ENCODE measurements around the gene POLR1D.

The POLR1D gene

DNA sequence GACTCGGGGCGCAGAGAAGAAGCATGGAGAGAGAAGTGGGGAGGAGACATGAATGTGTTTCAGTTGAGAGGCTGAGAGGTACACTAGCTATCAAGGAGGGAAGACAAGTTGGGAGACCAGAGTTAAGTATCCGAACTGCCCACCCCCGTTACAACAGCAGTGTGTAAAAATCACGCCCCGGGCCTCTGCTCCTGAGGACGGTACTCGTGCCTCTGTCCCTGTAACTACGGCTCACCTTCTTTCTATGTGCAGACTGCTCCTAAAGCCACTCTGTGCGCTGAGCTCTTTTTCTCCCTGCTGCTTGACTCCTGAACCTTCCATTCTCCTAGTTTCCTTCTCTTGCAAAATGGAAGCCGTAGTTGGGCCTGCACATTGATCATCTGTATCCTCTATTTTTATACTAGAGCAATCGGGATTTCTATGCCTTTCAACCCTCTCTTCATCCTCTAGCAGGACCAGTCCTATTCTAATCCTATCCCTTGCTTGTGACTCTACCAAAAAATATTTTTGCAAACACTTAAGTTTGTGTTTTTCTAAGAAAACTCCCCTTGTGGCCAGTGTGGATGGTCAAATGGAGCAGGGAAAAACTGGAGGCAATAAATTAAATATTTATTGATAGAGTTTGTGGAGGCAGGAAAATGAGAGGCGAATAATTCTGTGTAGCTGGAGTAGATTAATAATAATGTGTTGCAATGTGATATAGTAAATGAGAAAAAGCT lies 569 bp downstream of the POLR1D start:
- DNase-seq (ENCODE audit: low read depth): no peak
- peak overlapping the region; percentile 99 for H3K4me3 ChIP-seq (ENCODE audit: low read depth, low read length)
- TF ChIP-seq, protein P1, sequence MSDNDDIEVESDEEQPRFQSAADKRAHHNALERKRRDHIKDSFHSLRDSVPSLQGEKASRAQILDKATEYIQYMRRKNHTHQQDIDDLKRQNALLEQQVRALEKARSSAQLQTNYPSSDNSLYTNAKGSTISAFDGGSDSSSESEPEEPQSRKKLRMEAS (IDR thresholded peaks at IDR 0.05; ENCODE audit: low read depth, low read length): no peak
- no peak; the same call in 1 of the 2 replicates for TF ChIP-seq MYC (IDR thresholded peaks at IDR 0.05; ENCODE audit: low read depth, low read length)
- TF ChIP-seq, protein P2, sequence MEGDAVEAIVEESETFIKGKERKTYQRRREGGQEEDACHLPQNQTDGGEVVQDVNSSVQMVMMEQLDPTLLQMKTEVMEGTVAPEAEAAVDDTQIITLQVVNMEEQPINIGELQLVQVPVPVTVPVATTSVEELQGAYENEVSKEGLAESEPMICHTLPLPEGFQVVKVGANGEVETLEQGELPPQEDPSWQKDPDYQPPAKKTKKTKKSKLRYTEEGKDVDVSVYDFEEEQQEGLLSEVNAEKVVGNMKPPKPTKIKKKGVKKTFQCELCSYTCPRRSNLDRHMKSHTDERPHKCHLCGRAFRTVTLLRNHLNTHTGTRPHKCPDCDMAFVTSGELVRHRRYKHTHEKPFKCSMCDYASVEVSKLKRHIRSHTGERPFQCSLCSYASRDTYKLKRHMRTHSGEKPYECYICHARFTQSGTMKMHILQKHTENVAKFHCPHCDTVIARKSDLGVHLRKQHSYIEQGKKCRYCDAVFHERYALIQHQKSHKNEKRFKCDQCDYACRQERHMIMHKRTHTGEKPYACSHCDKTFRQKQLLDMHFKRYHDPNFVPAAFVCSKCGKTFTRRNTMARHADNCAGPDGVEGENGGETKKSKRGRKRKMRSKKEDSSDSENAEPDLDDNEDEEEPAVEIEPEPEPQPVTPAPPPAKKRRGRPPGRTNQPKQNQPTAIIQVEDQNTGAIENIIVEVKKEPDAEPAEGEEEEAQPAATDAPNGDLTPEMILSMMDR (IDR thresholded peaks at IDR 0.05; ENCODE audit: low read depth, low read length): no peak
- no peak for TF ChIP-seq POLR2A (IDR thresholded peaks at IDR 0.05; ENCODE audit: extremely low read depth, insufficient read length)

DNA sequence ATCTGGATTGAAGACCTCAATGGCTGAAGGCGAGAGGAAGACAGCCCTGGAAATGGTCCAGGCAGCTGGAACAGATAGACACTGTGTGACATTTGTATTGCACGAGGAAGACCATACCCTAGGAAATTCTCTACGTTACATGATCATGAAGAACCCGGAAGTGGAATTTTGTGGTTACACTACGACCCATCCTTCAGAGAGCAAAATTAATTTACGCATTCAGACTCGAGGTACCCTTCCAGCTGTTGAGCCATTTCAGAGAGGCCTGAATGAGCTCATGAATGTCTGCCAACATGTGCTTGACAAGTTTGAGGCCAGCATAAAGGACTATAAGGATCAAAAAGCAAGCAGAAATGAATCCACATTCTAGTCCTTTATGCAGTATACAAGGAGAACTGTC lies 1.2 kb downstream of the POLR1D start:
- peak; percentile 20 for DNase-seq (ENCODE audit: low read depth)
- peak overlapping the region; percentile 99 for H3K4me3 ChIP-seq (ENCODE audit: low read depth, low read length)
- TF ChIP-seq MYC (IDR thresholded peaks at IDR 0.05; ENCODE audit: low read depth, low read length): no peak
- TF ChIP-seq, protein P2 (IDR thresholded peaks at IDR 0.05; ENCODE audit: low read depth, low read length): no peak
- TF ChIP-seq, protein P1 (IDR thresholded peaks at IDR 0.05; ENCODE audit: low read depth, low read length): peak; percentile 30; the same call in 1 of the 2 replicates
- TF ChIP-seq POLR2A (IDR thresholded peaks at IDR 0.05; ENCODE audit: extremely low read depth, insufficient read length): no peak

DNA sequence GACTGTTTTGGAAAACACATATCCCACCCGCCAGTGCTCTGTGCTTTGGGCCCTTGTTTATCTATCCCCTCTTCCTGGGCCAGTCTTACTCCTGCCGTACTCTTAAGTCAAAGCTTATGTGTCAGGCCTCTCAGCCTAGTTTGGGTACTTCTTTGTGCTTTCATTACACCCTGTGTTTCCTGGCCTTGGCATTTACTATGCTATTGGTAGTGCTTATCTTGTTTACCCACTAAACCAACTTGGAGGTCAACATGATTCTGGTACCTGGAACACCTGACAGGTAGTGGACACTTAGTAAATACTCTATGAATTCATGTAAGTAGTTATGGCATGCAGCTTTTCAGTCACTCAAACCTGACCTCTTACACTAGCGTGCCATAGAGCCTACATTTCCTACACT lies 2.4 kb downstream of the POLR1D start:
- H3K4me3 ChIP-seq (ENCODE audit: low read depth, low read length): peak overlapping the region; percentile 99
- DNase-seq (ENCODE audit: low read depth): no peak
- TF ChIP-seq MYC (IDR thresholded peaks at IDR 0.05; ENCODE audit: low read depth, low read length) (no peak), POLR2A (IDR thresholded peaks at IDR 0.05; ENCODE audit: extremely low read depth, insufficient read length) (no peak)
- TF ChIP-seq, protein P1 (IDR thresholded peaks at IDR 0.05; ENCODE audit: low read depth, low read length): no peak
- TF ChIP-seq, protein P2 (IDR thresholded peaks at IDR 0.05; ENCODE audit: low read depth, low read length): no peak

DNA sequence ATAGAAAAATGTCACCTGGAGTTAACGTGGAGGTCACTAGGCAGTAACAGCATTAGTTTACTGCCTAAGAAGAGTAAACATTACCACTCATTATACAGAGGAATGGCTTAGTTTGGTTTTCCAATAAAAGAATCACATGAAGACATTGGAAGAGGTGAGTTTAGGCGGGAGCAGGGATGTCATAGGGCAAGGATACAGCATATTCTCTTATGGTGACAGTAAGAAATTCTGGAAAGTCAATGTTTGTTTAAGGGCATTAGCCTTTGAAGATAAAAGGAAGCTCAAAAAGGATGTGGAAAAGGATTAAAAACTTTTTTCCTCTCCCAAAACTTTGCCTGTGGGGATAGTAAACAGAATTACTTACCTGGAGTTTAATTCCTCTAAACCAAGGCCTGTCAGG lies 4.1 kb downstream of the POLR1D start:
- no peak for DNase-seq (ENCODE audit: low read depth)
- TF ChIP-seq MYC (IDR thresholded peaks at IDR 0.05; ENCODE audit: low read depth, low read length) (no peak), POLR2A (IDR thresholded peaks at IDR 0.05; ENCODE audit: extremely low read depth, insufficient read length) (no peak)
- TF ChIP-seq, protein P2 (IDR thresholded peaks at IDR 0.05; ENCODE audit: low read depth, low read length): no peak
- TF ChIP-seq, protein P1 (IDR thresholded peaks at IDR 0.05; ENCODE audit: low read depth, low read length): no peak
- H3K4me3 ChIP-seq (ENCODE audit: low read depth, low read length): no peak overlapping the region

DNA sequence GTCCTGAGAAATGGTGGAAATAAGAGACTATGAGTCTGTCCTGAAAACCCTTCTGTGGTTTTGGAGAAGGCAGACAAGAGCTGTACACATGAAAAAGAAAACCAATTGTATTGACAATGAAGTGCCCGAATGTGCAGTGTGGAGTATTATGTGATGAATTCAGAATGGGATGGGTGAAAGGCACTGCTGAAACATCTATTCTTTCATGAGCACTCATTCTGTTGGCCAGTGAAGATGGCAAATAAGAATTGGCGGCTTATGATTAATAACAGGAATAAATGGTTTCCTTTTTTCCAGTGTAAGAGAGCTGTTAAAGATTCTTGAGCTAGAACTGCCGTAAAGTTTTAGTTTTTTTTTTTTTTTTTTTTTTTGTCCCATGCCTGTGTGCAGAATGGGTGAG lies 5.7 kb downstream of the POLR1D start:
- DNase-seq (ENCODE audit: low read depth): no peak
- TF ChIP-seq MYC (IDR thresholded peaks at IDR 0.05; ENCODE audit: low read depth, low read length) (no peak), POLR2A (IDR thresholded peaks at IDR 0.05; ENCODE audit: extremely low read depth, insufficient read length) (no peak)
- TF ChIP-seq, protein P2 (IDR thresholded peaks at IDR 0.05; ENCODE audit: low read depth, low read length): no peak
- TF ChIP-seq, protein P1 (IDR thresholded peaks at IDR 0.05; ENCODE audit: low read depth, low read length): no peak
- no peak overlapping the region for H3K4me3 ChIP-seq (ENCODE audit: low read depth, low read length)

All from NB4 (cell line).